ENCODE data around the gene TICRR. TPM values are rescaled to one million over a fixed set of nuclear protein-coding genes. Genes with fewer than 3 reads are reported as not detected.

Gene TICRR
- total and polyA plus RNA-seq, 2 of the 8 experiments (the other 6 are each of a cell fraction or from before 2014, with no cell fraction given), result 13.1 to 34.8 TPM

DNA sequence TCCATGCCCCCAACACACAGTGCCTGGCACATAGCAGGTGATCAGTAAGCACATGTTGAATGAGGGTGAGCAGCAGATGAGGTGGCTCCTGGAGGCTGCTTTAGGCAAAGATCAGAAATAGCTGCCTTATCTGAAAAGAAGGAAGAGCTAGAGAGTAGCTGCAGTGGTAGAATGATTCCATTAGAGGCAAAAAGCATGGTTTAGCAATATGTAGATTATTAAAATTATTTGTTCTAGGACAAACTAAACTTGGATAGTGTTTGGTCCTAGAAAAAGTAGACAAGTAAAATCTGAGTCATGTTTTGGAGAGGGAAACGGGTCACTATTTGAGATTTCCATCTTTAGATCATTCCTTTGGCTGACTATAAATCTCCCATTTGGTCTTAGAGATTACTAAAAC is 47.9 kb downstream of the TICRR start (continued):
- no peak for TF ChIP-seq CHD7 (IDR thresholded peaks at IDR 0.05; ENCODE audit: insufficient replicate concordance, low read length)
- TF ChIP-seq SP4 (IDR thresholded peaks at IDR 0.05; ENCODE audit: low read length), result no peak
- no peak for TF ChIP-seq CBX5 (IDR thresholded peaks at IDR 0.05; ENCODE audit: low read depth, low read length)
- TF ChIP-seq BRCA1 (IDR thresholded peaks at IDR 0.05; ENCODE audit: low read depth, low read length), result no peak
- no peak for TF ChIP-seq HDAC6 (IDR thresholded peaks at IDR 0.05; ENCODE audit: low read depth, low read length)
- no peak for TF ChIP-seq JUND (IDR thresholded peaks at IDR 0.05; ENCODE audit: low read length)
